BJ (cell line): ENCODE results near the gene PCDH15. TPM values are rescaled to one million over a fixed set of nuclear protein-coding genes. Genes with fewer than 3 reads are reported as not detected.

Experiments used
- CTCF ChIA-PET: fragments of 350-600 bp; formaldehyde crosslinking; extraction: SDS; loops from one replicate; lab custom pipeline; 2021; ENCODE audit warnings: antibody characterized with exemption, inconsistent platforms; lab: Yijun Ruan, JAX
- POLR2A ChIA-PET: fragments of 300-600 bp; sonication (Branson Sonifier 250); formaldehyde crosslinking; extraction: SDS; loops from one replicate; lab custom pipeline; 2021; ENCODE audit warnings: antibody characterized with exemption; lab: Charles Lee
- DNase-seq: peaks from one replicate; pipeline ENCODE4 v3.0.0-alpha.2; 2011; ENCODE audit warnings: low read depth
- H3K27me3 ChIP-seq: 2 replicates; pipeline ENCODE4 v1.6.0; 2011; ENCODE audit warnings: low read length; ENCODE audit not compliant: control insufficient read depth, insufficient read depth
- H3K36me3 ChIP-seq: 2 replicates; pipeline ENCODE4 v1.5.1; 2011; ENCODE audit warnings: low read length; ENCODE audit not compliant: control insufficient read depth, insufficient read depth
- H3K4me3 ChIP-seq: 2 replicates; pipeline ENCODE4 v1.5.1; 2011; ENCODE audit warnings: low read depth, mild to moderate bottlenecking, control low read depth, low read length
- CTCF ChIP-seq: IDR thresholded peaks from 2 replicates; pipeline ENCODE4 v1.5.1; 2011; ENCODE audit warnings: low read depth, mild to moderate bottlenecking, control low read depth, inconsistent platforms, low read length, moderate library complexity; ENCODE audit not compliant: insufficient read depth
- polyA plus RNA-seq: library from polyadenylated mRNA; depleted of rRNA; stranded (reverse); fragments of >200 nt; gene quantifications from 2 replicates; pipeline ENCODE4 v1.2.3, GENCODE V29; 2011
- small RNA-seq: library from RNA; depleted of rRNA; stranded (forward); fragments of <200 nt; gene quantifications from one replicate; pipeline ENCODE3, GENCODE V24; 2012; ENCODE audit warnings: low replicate concordance, low read depth; ENCODE audit not compliant: insufficient read length

PCDH15 gene
- polyA plus RNA-seq, 1 experiment, result not detected

- no peaks in the 10 kb centered on the region for H3K27me3 ChIP-seq
- no peak overlapping the region for H3K4me3 ChIP-seq
- no peak for TF ChIP-seq CTCF
- ChIA-PET POLR2A (no interaction called here), CTCF (no interaction called here)
- DNase-seq, result no peak
- H3K36me3 ChIP-seq, result no peaks in the 10 kb centered on the region
Measured at GRCh38 chr10:53786236-53786900, 1014.7 kb downstream of the PCDH15 start.

DNA sequence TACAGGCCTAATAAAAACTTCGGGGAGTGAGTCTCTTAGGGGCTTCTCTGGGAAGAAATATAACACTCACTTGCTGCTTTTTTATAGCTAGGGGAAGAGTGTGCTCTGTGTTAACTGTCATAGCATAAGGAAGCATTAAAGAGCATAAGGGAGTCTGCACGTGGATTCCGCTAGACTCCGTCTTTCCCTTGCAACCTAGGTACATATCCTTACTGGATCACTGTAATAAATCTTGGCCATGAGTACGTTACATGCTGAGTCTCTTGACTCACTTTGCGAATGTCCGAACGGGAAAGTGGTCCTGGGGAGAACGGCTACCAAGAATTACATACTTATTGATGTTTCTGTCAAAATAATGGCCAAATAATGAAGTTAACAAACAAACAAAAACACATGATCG is 1029.3 kb downstream of the PCDH15 start:
- no peaks in the 10 kb centered on the region for H3K36me3 ChIP-seq
- ChIA-PET CTCF (no interaction called here), POLR2A (no interaction called here)
- no peaks in the 10 kb centered on the region for H3K27me3 ChIP-seq
- no peak for DNase-seq
- TF ChIP-seq CTCF, result no peak
- H3K4me3 ChIP-seq, result no peak overlapping the region

DNA sequence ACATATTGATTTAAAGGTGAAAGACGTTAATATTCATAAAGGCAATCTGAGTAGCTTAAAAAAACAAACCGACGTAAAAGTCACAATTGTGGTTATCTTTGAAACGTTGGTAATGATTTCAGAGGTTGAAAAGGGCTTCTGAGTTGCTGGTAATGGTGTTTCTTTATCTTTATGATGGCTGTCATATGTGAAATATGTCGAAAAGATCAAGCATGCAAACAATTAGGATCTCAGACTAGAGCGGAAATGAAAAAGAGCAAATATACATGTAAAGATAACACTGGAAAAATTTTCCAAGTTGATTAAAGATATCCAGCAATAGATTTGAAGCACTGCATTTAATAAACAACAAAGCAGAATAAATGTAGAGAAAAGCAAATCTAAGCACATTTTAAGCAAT is 1030.1 kb downstream of the PCDH15 start:
- Histone ChIP-seq H3K27me3 (no peaks in the 10 kb centered on the region), H3K4me3 (no peak overlapping the region), H3K36me3 (no peaks in the 10 kb centered on the region)
- CTCF ChIA-PET, result no interaction called here
- no peak for DNase-seq
- TF ChIP-seq CTCF, result no peak
- POLR2A ChIA-PET, result no interaction called here

DNA sequence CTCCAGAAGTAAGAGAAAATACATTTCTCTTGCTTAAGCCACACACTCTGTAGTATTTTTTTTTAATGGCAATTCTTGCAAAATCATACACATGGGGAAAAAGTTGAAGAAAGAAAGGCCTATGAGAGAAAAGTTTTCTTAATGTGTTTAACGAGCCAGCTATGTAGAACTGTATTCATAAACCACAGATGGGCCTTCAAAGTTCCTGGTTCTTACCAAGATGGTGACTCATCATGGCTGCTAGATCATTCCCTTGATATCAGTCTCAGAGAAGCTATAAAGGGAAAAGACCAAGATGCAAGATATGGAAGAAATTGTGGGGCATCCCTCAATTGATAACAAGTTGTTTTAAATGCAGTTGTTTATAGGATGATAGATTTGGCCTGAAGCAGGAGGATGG is 1035.7 kb downstream of the PCDH15 start:
- H3K4me3 ChIP-seq, result no peak overlapping the region
- H3K27me3 ChIP-seq, result no peaks in the 10 kb centered on the region
- DNase-seq, result no peak
- no peaks in the 10 kb centered on the region for H3K36me3 ChIP-seq
- ChIA-PET POLR2A (no interaction called here), CTCF (no interaction called here)
- no peak for TF ChIP-seq CTCF

GRCh38 chr10:53754596-53755250 is 1046.3 kb downstream of the PCDH15 start:
- CTCF ChIA-PET, result no interaction called here
- H3K36me3 ChIP-seq, result no peaks in the 10 kb centered on the region
- POLR2A ChIA-PET, result no interaction called here
- TF ChIP-seq CTCF, result no peak
- DNase-seq, result no peak
- no peak overlapping the region for H3K4me3 ChIP-seq
- H3K27me3 ChIP-seq, result no peaks in the 10 kb centered on the region

Small RNA genes within 50 kb of the gene (small RNA-seq; reads per million reads assigned to genes)
- gene AL365496.1, result not detected
- not detected for gene MIR548F1
- not detected for gene RNU6-687P
